Mammary epithelial cell (primary cell): ENCODE data around the gene RAB2B.

Source experiments
- CTCF ChIP-seq, 2 donors: IDR thresholded peaks in 1 of 2; conservative IDR thresholded peaks in 1 of 2; 2 replicates each; pipeline ENCODE4 v1.5.1; 2011 to 2012; ENCODE audit warnings: inconsistent platforms in 2 of 2, low read length in 2 of 2, mild to moderate bottlenecking in 2 of 2, control low read depth in 1 of 2, low read depth in 1 of 2; ENCODE audit not compliant: insufficient read depth in 1 of 2; ENCODE audit errors: extremely low read depth in 1 of 2
- EZH2 ChIP-seq: IDR thresholded peaks from 2 replicates; pipeline ENCODE4 v1.6.1; 2012; ENCODE audit warnings: low read length, inconsistent platforms, borderline replicate concordance

GRCh38 chr14:21505012-21505553 is 28.3 kb upstream of the RAB2B start:
- TF ChIP-seq CTCF (conservative IDR thresholded peaks at IDR 0.05 in 1 of 2, IDR thresholded peaks at IDR 0.05 in 1 of 2; ENCODE audit: extremely low read depth in 1 of 2, insufficient read depth in 1 of 2, low read depth in 1 of 2, low read length in 2 of 2), result no peak
- no peak for TF ChIP-seq EZH2
